CD14-positive monocyte (primary cell): Measurements from ENCODE around the gene MYO15B. TPM values are rescaled to one million over a fixed set of nuclear protein-coding genes. Genes with fewer than 3 reads are reported as not detected.

ENCODE experiments used
- DNase-seq, 3 donors: peaks; one replicate each; pipeline ENCODE4 v3.0.0-alpha.2; 2011 to 2022
- H2AFZ ChIP-seq: 2 replicates; pipeline ENCODE4 v1.6.0; 2012; ENCODE audit warnings: mild to moderate bottlenecking, low read depth, low read length, inconsistent platforms; ENCODE audit not compliant: insufficient read depth, poor library complexity, severe bottlenecking
- H3K27ac ChIP-seq, 2 donors: 1 replicate in 1 of 2; 2 replicates in 1 of 2; pipeline ENCODE4 v1.5.1; 2012 to 2013; ENCODE audit warnings: low read length in 2 of 2, control low read depth in 1 of 2, inconsistent platforms in 1 of 2, low read depth in 1 of 2, mild to moderate bottlenecking in 1 of 2
- H3K27me3 ChIP-seq, 2 donors: one replicate each; pipeline versions ENCODE4 v1.6.0 to v1.6.1; 2011 to 2013; ENCODE audit warnings: low read length in 2 of 2; ENCODE audit not compliant: control insufficient read depth in 2 of 2, insufficient read depth in 2 of 2
- H3K36me3 ChIP-seq, 2 donors: replicated peaks in 1 of 2; 1 replicate in 1 of 2; 2 replicates in 1 of 2; pipeline versions ENCODE4 v1.5.1 to v1.6.1; 2012 to 2013; ENCODE audit warnings: low read length in 2 of 2, control low read depth in 1 of 2, inconsistent platforms in 1 of 2, mild to moderate bottlenecking in 1 of 2; ENCODE audit not compliant: insufficient read depth in 2 of 2, control insufficient read depth in 1 of 2
- H3K4me1 ChIP-seq, 2 donors: 1 replicate in 1 of 2; 2 replicates in 1 of 2; pipeline versions ENCODE4 v1.5.1 to v1.6.1; 2012 to 2013; ENCODE audit warnings: low read length in 2 of 2, control low read depth in 1 of 2, inconsistent platforms in 1 of 2, mild to moderate bottlenecking in 1 of 2, moderate library complexity in 1 of 2; ENCODE audit not compliant: insufficient read depth in 2 of 2, control insufficient read depth in 1 of 2
- H3K4me2 ChIP-seq: replicated peaks from 2 replicates; pipeline ENCODE3; 2012; ENCODE audit warnings: low read length, moderate library complexity, mild to moderate bottlenecking; ENCODE audit not compliant: poor library complexity, severe bottlenecking; ENCODE audit errors: extremely low read depth
- H3K4me3 ChIP-seq, 3 experiments: fragments of 200-600 bp in 1 of 3; sonication (generic) in 1 of 3; replicated peaks in 1 of 3; 1 replicate in 2 of 3; 2 replicates in 1 of 3; pipeline ENCODE4 v1.5.1; 2011 to 2013; ENCODE audit warnings: low read length in 3 of 3, mild to moderate bottlenecking in 3 of 3, control low read depth in 2 of 3, low read depth in 2 of 3, inconsistent platforms in 1 of 3, moderate library complexity in 1 of 3
- H3K79me2 ChIP-seq: 2 replicates; pipeline ENCODE4 v1.6.0; 2012; ENCODE audit warnings: mild to moderate bottlenecking, control low read depth, inconsistent platforms, low read length, moderate library complexity; ENCODE audit not compliant: insufficient read depth
- H3K9ac ChIP-seq: 2 replicates; pipeline ENCODE4 v1.6.0; 2017; ENCODE audit warnings: low read length, mild to moderate bottlenecking; ENCODE audit not compliant: insufficient read depth, poor library complexity, severe bottlenecking
- H3K9me3 ChIP-seq, 2 donors: replicated peaks in 1 of 2; 1 replicate in 1 of 2; 2 replicates in 1 of 2; pipeline versions ENCODE4 v1.5.1 to v1.6.1; 2012 to 2013; ENCODE audit warnings: low read length in 2 of 2, control low read depth in 1 of 2; ENCODE audit not compliant: control insufficient read depth in 1 of 2, insufficient read depth in 1 of 2
- H4K20me1 ChIP-seq: 2 replicates; pipeline ENCODE4 v1.6.0; 2012; ENCODE audit warnings: mild to moderate bottlenecking, low read length, control low read depth, moderate library complexity; ENCODE audit not compliant: insufficient read depth
- H3K27ac Mint-ChIP-seq, 7 donors: one replicate each; pipeline ENCODE4 v1.8.0; 2020; ENCODE audit warnings: mild to moderate bottlenecking in 7 of 7, mixed read lengths in 7 of 7, moderate library complexity in 6 of 7, inconsistent platforms in 2 of 7
- H3K27me3 Mint-ChIP-seq, 3 donors: one replicate each; pipeline ENCODE4 v1.8.0; 2021 to 2022; ENCODE audit warnings: low read depth in 3 of 3, mild to moderate bottlenecking in 3 of 3, mixed read lengths in 3 of 3, moderate library complexity in 3 of 3, inconsistent platforms in 1 of 3
- H3K36me3 Mint-ChIP-seq, 2 donors: one replicate each; pipeline ENCODE4 v1.8.0; 2020; ENCODE audit warnings: mixed read lengths in 2 of 2, inconsistent platforms in 1 of 2, mild to moderate bottlenecking in 1 of 2
- H3K4me1 Mint-ChIP-seq: one replicate; pipeline ENCODE4 v1.8.0; 2020; ENCODE audit warnings: mild to moderate bottlenecking, mixed read lengths
- H3K4me3 Mint-ChIP-seq, 2 donors: one replicate each; pipeline ENCODE4 v1.8.0; 2020; ENCODE audit warnings: mild to moderate bottlenecking in 2 of 2, mixed read lengths in 2 of 2, moderate library complexity in 1 of 2
- H3K9me3 Mint-ChIP-seq, 7 donors: one replicate each; pipeline ENCODE4 v1.8.0; 2020 to 2022; ENCODE audit warnings: mixed read lengths in 7 of 7, mild to moderate bottlenecking in 6 of 7, moderate library complexity in 6 of 7, inconsistent platforms in 2 of 7
- WGBS: methylation state at CpG from one replicate; pipeline ENCODE4 v1.1.5; 2013; ENCODE audit warnings: missing lambda C conversion rate; ENCODE audit not compliant: insufficient coverage; 5-methylcytosine and 5-hydroxymethylcytosine counted together
- intact Hi-C, 2 donors: fragments of 100-400 bp; cut with micrococcal nuclease; formaldehyde crosslinking; loops; one replicate each; pipeline versions ENCODE4 v1.15.0 to v1.15.1; 2023
- polyA plus RNA-seq, 3 donors: library from polyadenylated mRNA; depleted of rRNA in 1 of 3; unstranded in 2 of 3; stranded (reverse) in 1 of 3; fragments of 300-500 nt in 2 of 3; fragments of >200 nt in 1 of 3; fragmentation: Illumina TruSeq in 2 of 3; gene quantifications; 1 replicate in 2 of 3; 2 replicates in 1 of 3; pipeline ENCODE4 v1.2.3, GENCODE V29; 2012 to 2021
- TF ChIP-seq, protein P1 (sequence below): fragments of 200-600 bp; IDR thresholded peaks from one replicate; pipeline ENCODE4 v1.8.0; 2022; ENCODE audit warnings: antibody characterized with exemption, mild to moderate bottlenecking

MYO15B gene
- polyA plus RNA-seq, 3 donors: 0.17 to 596 (median 0.62) TPM

DNA sequence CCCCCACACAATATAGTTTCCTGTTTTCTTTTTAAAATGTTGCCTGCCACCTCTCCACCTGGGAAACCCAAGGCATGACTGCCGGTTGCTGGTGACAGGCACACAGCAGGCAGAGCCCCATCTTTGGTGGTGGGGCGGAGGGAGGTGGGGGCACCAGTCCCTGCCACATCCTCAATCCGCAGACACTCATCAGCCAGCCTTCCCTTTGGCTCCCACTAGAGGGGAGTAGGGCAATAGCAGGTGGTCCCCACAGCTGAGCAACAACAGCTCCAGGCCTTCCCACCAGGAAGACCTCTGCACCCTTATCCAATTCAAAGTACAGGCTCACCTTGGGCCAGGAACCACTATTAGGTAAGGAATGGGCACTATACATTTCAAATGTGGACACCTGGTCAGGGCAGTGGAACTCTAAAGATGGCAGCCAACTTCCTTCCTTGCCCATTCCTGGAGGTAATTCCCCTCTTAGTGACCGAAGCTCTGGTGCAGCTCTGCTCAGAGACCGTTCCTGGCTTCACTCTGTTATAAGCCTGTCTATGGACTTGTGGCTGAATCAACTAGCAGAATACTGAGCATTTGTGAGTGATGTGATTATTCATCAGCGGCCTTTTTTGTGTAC, 65.4 kb downstream of the MYO15B start:
- Mint-ChIP-seq H3K4me3 (no peak overlapping the region), H3K36me3 (peaks cover 44 to 84% of the 10 kb centered on the region in 2 donors), H3K27ac (peak overlapping the region in 5 of 7 donors; percentile 69 to 86 (median 79)), H3K4me1 (peaks cover 27% of the 10 kb centered on the region), H3K9me3 (peaks cover 0 to 2% (median 0%) of the 10 kb centered on the region in 7 donors), H3K27me3 (peaks cover 0 to 3% (median 0%) of the 10 kb centered on the region in 3 donors)
- Histone ChIP-seq H3K9me3 (no peaks in the 10 kb centered on the region), H3K4me1 (peaks cover 22 to 25% of the 10 kb centered on the region in 2 donors), H3K4me2 (no peak overlapping the region), H3K4me3 (no peak overlapping the region), H3K36me3 (peaks cover 42 to 46% of the 10 kb centered on the region in 2 donors), H3K27me3 (no peaks in the 10 kb centered on the region), H4K20me1 (no peaks in the 10 kb centered on the region), H3K79me2 (no peaks in the 10 kb centered on the region), H3K9ac (no peak overlapping the region), H2AFZ (no peak overlapping the region), H3K27ac (peak overlapping the region in 1 of 2 donors; percentile 47)
- TF ChIP-seq, protein P1, sequence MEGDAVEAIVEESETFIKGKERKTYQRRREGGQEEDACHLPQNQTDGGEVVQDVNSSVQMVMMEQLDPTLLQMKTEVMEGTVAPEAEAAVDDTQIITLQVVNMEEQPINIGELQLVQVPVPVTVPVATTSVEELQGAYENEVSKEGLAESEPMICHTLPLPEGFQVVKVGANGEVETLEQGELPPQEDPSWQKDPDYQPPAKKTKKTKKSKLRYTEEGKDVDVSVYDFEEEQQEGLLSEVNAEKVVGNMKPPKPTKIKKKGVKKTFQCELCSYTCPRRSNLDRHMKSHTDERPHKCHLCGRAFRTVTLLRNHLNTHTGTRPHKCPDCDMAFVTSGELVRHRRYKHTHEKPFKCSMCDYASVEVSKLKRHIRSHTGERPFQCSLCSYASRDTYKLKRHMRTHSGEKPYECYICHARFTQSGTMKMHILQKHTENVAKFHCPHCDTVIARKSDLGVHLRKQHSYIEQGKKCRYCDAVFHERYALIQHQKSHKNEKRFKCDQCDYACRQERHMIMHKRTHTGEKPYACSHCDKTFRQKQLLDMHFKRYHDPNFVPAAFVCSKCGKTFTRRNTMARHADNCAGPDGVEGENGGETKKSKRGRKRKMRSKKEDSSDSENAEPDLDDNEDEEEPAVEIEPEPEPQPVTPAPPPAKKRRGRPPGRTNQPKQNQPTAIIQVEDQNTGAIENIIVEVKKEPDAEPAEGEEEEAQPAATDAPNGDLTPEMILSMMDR: peak; percentile 59
- no CpG with 5 or more reads among the region's 6 CpGs for WGBS
- DNase-seq: peak in 2 of 3 donors; percentile 20 to 39
- intact Hi-C loops: no loop called here

DNA sequence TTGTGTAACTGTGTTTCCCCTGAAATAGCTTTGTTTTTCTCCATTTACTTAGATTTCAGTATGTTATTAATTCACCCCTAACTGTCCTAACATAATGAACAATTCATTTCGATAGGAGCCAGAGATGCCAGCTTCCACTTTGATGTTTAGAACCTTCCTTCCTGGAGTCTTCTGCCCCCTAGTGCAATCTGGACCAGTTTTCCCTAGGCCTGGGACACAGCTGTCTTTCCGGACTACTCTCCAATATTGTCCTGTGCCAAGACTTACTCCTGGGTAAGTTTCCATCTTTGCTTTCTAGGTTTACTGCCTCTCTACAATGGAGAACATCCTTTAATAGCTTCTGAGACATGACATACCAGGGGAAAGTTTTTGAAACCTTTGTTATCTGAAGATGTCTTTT, 66.6 kb downstream of the MYO15B start:
- peak overlapping the region; percentile 69 to 91 (median 81) for H3K27ac Mint-ChIP-seq
- peaks cover 43 to 78% of the 10 kb centered on the region in 2 donors for H3K36me3 Mint-ChIP-seq
- H3K4me3 Mint-ChIP-seq: peak overlapping the region in 1 of 2 donors; percentile 52
- Histone ChIP-seq H4K20me1 (no peaks in the 10 kb centered on the region), H3K4me3 (peak overlapping the region in 1 of 3 experiments; percentile 17), H3K27ac (peak overlapping the region in 1 of 2 donors; percentile 73), H3K79me2 (no peaks in the 10 kb centered on the region), H3K27me3 (no peaks in the 10 kb centered on the region), H3K9me3 (no peaks in the 10 kb centered on the region), H3K36me3 (peaks cover 38 to 44% of the 10 kb centered on the region in 2 donors), H2AFZ (no peak overlapping the region), H3K4me2 (peak overlapping the region; percentile 37), H3K4me1 (peaks cover 22 to 25% of the 10 kb centered on the region in 2 donors), H3K9ac (peak overlapping the region; percentile 21)
- TF ChIP-seq, protein P1: no peak
- intact Hi-C loops: no loop called here
- H3K9me3 Mint-ChIP-seq: peaks cover 0 to 2% (median 0%) of the 10 kb centered on the region in 7 donors
- H3K4me1 Mint-ChIP-seq: peaks cover 27% of the 10 kb centered on the region
- H3K27me3 Mint-ChIP-seq: peaks cover 0 to 3% (median 0%) of the 10 kb centered on the region in 3 donors
- WGBS: 20% methylated on average over 1 of the region's 2 CpGs
- peak in 1 of 3 donors; percentile 13 for DNase-seq
